Activated T-helper 2 cell treated with anti-CD3 and anti-CD28 coated beads, Interferon-gamma antibody, Interleukin-2, Interleukin-4, amounts not matched to agents 10 μg/mL and 5 μg/mL and 100 μg/mL, durations not matched to agents 14 hours and 24 hours and 36 hours (primary cell): ENCODE data around the gene PRC1. TPM values are rescaled to one million over a fixed set of nuclear protein-coding genes. Genes with fewer than 3 reads are reported as not detected.
A peak's percentile ranks its signal among the peaks of the same experiment; 100 is the strongest.
"Not testable (repeated sequence)": the region's sequence is repeated elsewhere in the genome, so short reads cannot be mapped to it uniquely, and the experiment has no call there.

ENCODE experiments used
- DNase-seq: peaks from one replicate; pipeline ENCODE4 v3.0.0; 2021; ENCODE audit warnings: low spot score
- H3K27ac Mint-ChIP-seq: one replicate; pipeline ENCODE4 v1.8.0; 2021; ENCODE audit warnings: mixed read lengths
- H3K27me3 Mint-ChIP-seq: one replicate; pipeline ENCODE4 v1.8.0; 2021; ENCODE audit warnings: low read depth, mixed read lengths
- H3K36me3 Mint-ChIP-seq: one replicate; pipeline ENCODE4 v1.8.0; 2021; ENCODE audit warnings: low read depth, mixed read lengths
- H3K4me1 Mint-ChIP-seq: one replicate; pipeline ENCODE4 v1.8.0; 2021; ENCODE audit warnings: low read depth, mixed read lengths
- H3K4me3 Mint-ChIP-seq: one replicate; pipeline ENCODE4 v1.8.0; 2021; ENCODE audit warnings: low read depth, mild to moderate bottlenecking, moderate library complexity, mixed read lengths
- H3K9me3 Mint-ChIP-seq: one replicate; pipeline ENCODE4 v1.8.0; 2021; ENCODE audit warnings: mixed read lengths
- intact Hi-C: fragments of 100-400 bp; cut with micrococcal nuclease; formaldehyde crosslinking; loops from one replicate; pipeline ENCODE4 v1.15.1; 2023
- total RNA-seq: library from RNA; stranded (reverse); gene quantifications from 2 replicates; pipeline ENCODE4 v1.2.3, GENCODE V29; 2022

The PRC1 gene
- total RNA-seq, 1 donor from 2014 or later, result 95.2 TPM

DNA sequence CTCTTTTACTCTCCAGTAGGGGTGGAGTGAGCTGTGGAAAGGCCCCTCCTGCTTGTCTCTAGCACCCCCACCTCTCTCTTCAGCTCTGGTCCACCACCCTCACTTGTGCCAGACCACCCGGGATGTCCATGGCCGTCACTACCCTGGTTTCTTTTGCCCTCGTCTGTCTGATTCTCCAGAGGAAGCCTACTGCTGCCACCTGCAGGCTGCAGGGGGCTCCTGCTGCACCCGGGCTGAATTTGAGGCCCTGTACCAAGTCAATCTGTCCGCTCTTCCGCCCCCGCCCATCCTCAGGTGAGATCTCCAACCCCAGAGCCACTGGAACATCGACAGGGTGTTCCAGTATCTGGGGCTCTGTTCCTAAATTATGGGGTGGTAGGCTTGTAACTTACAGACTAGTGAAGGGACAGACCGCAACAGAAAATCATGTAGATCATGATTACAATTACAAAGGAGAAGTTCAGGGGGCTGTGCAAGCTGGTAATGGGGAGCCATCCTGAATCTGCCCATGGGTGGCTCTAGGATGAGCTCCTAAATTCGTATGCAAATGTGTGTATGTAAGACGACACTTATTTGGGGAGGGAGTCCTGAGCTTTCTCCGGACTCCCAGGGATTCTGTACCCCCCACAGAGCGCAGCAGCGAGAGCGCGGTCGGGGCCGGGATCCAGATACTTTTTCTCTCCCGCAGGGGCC lies 59.9 kb downstream of the PRC1 start:
- intact Hi-C loops, result loop anchor here (1.0 to 10.0 kb wide), 5 partner anchors 31 to 700 kb away; partner anchors contain the start of genes CIB1, GDPGP1, MAN2A2 and PRC1
- peaks cover 45% of the 10 kb centered on the region for H3K4me1 Mint-ChIP-seq
- no peaks in the 10 kb centered on the region for H3K9me3 Mint-ChIP-seq
- peak; percentile 83 for DNase-seq
- H3K36me3 Mint-ChIP-seq, result peaks cover 20% of the 10 kb centered on the region
- H3K27me3 Mint-ChIP-seq, result no peaks in the 10 kb centered on the region
- H3K27ac Mint-ChIP-seq, result peak overlapping the region; percentile 93
- peak overlapping the region; percentile 89 for H3K4me3 Mint-ChIP-seq

DNA sequence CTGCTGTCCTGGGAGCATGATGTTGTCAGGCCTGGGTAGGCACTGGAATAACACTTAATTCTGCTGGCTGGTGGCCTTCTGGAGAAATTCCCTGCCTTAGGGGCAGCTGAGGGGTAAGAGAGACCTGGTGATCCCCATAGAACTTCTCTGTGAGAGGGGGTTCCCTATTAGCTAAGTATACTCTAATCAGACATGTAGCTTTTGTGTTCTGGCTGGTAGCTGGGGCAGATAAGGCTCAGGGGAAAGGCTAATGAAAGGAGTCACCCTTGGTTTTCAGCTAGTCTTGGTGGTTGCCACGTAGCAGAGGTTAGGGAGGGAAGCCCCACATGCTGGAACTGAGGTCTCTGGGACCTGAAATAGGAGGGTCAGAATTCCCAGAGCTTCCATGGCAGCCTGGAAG lies 61.0 kb downstream of the PRC1 start:
- intact Hi-C loops, result loop anchor here (5.0 to 10.0 kb wide), 3 partner anchors 246 to 698 kb away; partner anchors contain the start of genes CIB1 and GDPGP1
- peaks cover 17% of the 10 kb centered on the region for H3K36me3 Mint-ChIP-seq
- H3K4me1 Mint-ChIP-seq, result peaks cover 48% of the 10 kb centered on the region
- no peaks in the 10 kb centered on the region for H3K9me3 Mint-ChIP-seq
- H3K4me3 Mint-ChIP-seq, result no peak overlapping the region
- peak overlapping the region; percentile 49 for H3K27ac Mint-ChIP-seq
- no peaks in the 10 kb centered on the region for H3K27me3 Mint-ChIP-seq
- DNase-seq, result no peak

DNA sequence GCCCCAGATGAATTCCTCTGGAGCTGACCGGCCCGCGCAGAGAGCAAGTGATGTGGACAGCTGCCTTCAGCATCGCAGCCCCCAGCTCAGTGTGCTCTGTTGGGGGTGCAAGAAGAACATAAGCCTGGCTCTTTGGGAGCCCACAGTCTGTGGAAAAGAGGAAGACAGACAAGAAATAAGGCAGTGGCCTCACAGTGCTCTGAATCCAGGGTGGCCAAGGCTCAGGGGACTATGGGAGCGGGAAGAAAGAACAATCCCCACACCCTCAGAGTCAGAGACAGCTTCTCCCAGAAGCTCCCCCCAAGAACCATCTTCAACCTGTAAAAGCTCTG lies 61.7 kb downstream of the PRC1 start:
- intact Hi-C loops, result loop anchor here (1.0 to 10.0 kb wide), 4 partner anchors 245 to 698 kb away; partner anchors contain the start of genes CIB1 and GDPGP1
- Mint-ChIP-seq H3K36me3 (peaks cover 16% of the 10 kb centered on the region), H3K4me1 (peaks cover 50% of the 10 kb centered on the region), H3K27ac (peak overlapping the region; percentile 98), H3K4me3 (peak overlapping the region; percentile 92), H3K9me3 (no peaks in the 10 kb centered on the region), H3K27me3 (no peaks in the 10 kb centered on the region)
- no peak for DNase-seq

DNA sequence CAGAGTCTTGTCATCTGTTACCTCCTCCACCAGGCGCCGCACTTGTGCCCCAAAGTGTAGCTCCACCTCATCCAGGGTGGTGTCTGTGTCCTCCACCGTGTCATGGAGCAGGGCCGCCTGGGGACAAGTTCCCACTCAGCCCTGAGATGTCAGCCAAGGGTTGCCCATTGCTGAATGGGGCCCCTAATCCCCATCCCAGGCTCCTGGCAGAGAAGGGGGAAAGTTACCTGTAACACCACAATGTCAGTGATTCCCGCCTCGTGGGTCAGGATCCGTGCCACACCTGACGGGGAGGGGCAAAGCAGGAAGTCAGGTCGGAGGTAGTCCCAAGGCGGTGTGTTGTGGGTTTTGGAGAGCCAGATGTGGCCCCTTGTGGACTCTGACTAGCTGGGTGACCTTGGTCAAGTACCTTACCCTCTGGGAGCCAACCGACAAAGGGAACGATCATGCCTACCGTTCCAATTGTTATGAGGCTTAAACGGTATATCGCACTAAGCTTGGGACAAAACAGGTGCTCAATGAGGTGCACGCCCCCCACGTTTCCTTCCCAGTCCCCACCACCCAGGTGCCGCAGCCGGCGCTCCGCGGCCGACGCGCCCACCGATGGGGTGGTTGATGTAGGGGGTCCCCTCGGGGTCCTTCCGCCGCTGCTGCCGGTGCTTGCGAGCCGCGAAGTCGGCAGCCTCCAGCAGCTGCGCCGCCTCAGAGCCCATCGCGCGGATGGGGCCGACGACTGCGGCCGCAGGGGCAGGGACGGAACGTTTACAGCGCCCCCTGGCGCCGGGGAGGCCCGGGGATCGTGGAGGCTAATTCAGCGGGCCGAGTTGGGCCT lies 62.3 kb downstream of the PRC1 start, which contains the start of gene HDDC3:
Gene HDDC3 (minus strand): TSS at position 722 of the 832 bp plus-strand sequence. CDS start 9 bp downstream, at position 713.
- peak; percentile 85 for DNase-seq
- no peaks in the 10 kb centered on the region for H3K27me3 Mint-ChIP-seq
- intact Hi-C loops, result loop anchor here (1.0 to 10.0 kb wide), 5 partner anchors 30 to 697 kb away; partner anchors contain the start of genes CIB1 and GDPGP1
- peak within 1 kb of the TSS; percentile 98 for H3K27ac Mint-ChIP-seq
- H3K9me3 Mint-ChIP-seq, result no peaks in the 10 kb centered on the region
- H3K36me3 Mint-ChIP-seq, result peaks cover 15% of the 10 kb centered on the region
- peak within 1 kb of the TSS; percentile 92 for H3K4me3 Mint-ChIP-seq
- peaks cover 50% of the 10 kb centered on the region for H3K4me1 Mint-ChIP-seq

GRCh38 chr15:90931575-90931827 lies 62.8 kb downstream of the PRC1 start:
- intact Hi-C loops, result loop anchor here (1.0 to 10.0 kb wide), 4 partner anchors 29 to 697 kb away; partner anchors contain the start of genes CIB1 and GDPGP1

GRCh38 chr15:90930861-90931574 lies 63.3 kb downstream of the PRC1 start:
- H3K9me3 Mint-ChIP-seq, result no peaks in the 10 kb centered on the region

More at GRCh38 chr15:90931575-90931827, 62.8 kb downstream of the PRC1 start:
- peak overlapping the region; percentile 92 for H3K4me3 Mint-ChIP-seq
- H3K27ac Mint-ChIP-seq, result peak overlapping the region; percentile 98
- no peaks in the 10 kb centered on the region for H3K9me3 Mint-ChIP-seq
- peaks cover 46% of the 10 kb centered on the region for H3K4me1 Mint-ChIP-seq
- no peaks in the 10 kb centered on the region for H3K27me3 Mint-ChIP-seq
- DNase-seq, result no peak
- peaks cover 9% of the 10 kb centered on the region for H3K36me3 Mint-ChIP-seq

DNA sequence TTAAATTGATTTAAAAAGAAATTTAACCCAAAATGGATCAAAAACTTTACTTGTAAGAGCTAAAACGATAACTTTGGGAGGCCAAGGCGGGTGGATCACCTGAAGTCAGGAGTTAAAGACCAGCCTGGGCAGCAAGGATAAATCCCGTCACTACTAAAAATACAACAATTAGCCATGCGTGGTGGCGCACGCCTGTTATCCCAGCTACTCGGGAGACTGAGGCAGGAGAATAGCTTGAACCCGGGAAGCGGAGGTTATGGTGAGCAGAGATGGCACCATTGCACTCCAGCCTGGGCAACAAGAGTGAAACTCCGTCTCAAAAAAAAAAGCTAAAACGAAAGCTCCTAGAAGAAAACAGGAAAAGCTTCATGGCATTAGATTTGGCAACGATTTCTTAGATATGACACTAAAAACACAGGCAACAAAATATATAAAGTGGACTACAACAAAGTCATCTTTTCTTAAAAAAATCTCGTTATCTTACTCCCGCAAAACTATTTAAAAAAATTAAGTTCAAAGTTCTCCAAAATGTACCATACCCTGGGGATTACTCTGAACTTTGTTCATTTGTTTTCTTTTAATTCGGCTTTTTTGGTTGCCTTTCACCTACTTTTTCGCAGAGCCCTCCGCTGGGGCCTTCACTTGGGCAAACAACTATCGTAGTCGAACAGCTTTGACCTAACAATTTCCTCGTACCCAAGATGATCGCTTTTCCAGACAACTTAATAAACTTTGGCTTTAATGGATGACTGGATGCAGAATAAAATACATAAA lies 64.9 kb downstream of the PRC1 start:
- DNase-seq, result no peak
- intact Hi-C loops, result loop anchor here (5.0 to 10.0 kb wide), 3 partner anchors 242 to 695 kb away; partner anchors contain the start of genes CIB1 and GDPGP1
- Mint-ChIP-seq H3K27me3 (no peaks in the 10 kb centered on the region), H3K36me3 (peaks cover 7% of the 10 kb centered on the region), H3K4me3 (peak overlapping the region; percentile 92), H3K27ac (peak overlapping the region; percentile 98), H3K9me3 (no peaks in the 10 kb centered on the region), H3K4me1 (peaks cover 41% of the 10 kb centered on the region)

More at GRCh38 chr15:90930861-90931574, 63.3 kb downstream of the PRC1 start:
- Mint-ChIP-seq H3K4me1 (peaks cover 41% of the 10 kb centered on the region), H3K27me3 (no peaks in the 10 kb centered on the region), H3K27ac (peak overlapping the region; percentile 98), H3K36me3 (peaks cover 4% of the 10 kb centered on the region), H3K4me3 (peak overlapping the region; percentile 92)
- intact Hi-C loops, result loop anchor here (1.0 to 10.0 kb wide), 4 partner anchors 29 to 696 kb away; partner anchors contain the start of genes CIB1 and GDPGP1
- DNase-seq, result no peak

- DNase-seq, H3K27me3 Mint-ChIP-seq, intact Hi-C loops, H3K9me3 Mint-ChIP-seq: not testable (repeated sequence)
- H3K4me3 Mint-ChIP-seq, result peak overlapping the region; percentile 59
- H3K36me3 Mint-ChIP-seq, result peaks cover 16% of the 10 kb centered on the region
- peak overlapping the region; percentile 33 for H3K27ac Mint-ChIP-seq
- peaks cover 39% of the 10 kb centered on the region for H3K4me1 Mint-ChIP-seq
Measured at GRCh38 chr15:90928106-90928505, 66.2 kb downstream of the PRC1 start.

- H3K27me3 Mint-ChIP-seq, H3K4me3 Mint-ChIP-seq, DNase-seq, H3K9me3 Mint-ChIP-seq, H3K27ac Mint-ChIP-seq, intact Hi-C loops: not testable (repeated sequence)
- Mint-ChIP-seq H3K36me3 (peaks cover 26% of the 10 kb centered on the region), H3K4me1 (peaks cover 39% of the 10 kb centered on the region)
Measured at GRCh38 chr15:90926766-90927165, 67.6 kb downstream of the PRC1 start.

GRCh38 chr15:90924375-90924774 lies 70.0 kb downstream of the PRC1 start:
- intact Hi-C loops, result no loop called here
- no peak overlapping the region for H3K4me3 Mint-ChIP-seq

DNA sequence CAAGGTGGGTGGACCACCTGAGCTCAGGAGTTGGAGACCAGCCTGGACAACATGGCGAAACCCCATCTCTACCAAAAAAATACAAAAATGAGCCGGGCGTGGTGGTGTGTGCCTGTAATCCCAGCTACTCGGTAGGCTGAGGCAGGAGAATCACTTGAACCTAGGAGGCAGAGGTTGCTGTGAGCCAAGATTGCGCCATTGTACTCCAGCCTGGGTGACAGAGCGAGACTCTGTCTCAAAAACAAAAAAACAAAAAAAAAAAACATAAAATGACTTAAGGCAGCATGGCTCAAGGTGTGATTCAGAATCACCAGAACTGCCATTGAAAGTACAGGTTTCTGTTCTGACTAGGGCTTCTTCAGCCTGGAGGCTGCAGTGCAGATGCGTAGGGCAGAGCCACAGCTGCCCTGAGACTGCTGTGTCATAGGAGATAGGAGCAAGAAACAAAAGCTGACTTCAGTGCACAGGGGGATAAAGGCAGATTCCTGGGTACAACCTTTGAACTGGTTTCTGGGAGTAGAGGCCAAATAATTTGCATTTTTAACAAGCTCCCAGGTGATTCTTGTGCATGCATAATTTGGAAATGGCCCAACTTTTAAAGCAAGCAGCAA lies 71.5 kb downstream of the PRC1 start:
- peak overlapping the region; percentile 49 for H3K27ac Mint-ChIP-seq
- H3K36me3 Mint-ChIP-seq, result peaks cover 56% of the 10 kb centered on the region
- H3K27me3 Mint-ChIP-seq, DNase-seq, intact Hi-C loops, H3K9me3 Mint-ChIP-seq, H3K4me3 Mint-ChIP-seq: not testable (repeated sequence)
- H3K4me1 Mint-ChIP-seq, result peaks cover 21% of the 10 kb centered on the region

More at GRCh38 chr15:90924375-90924774, 70.0 kb downstream of the PRC1 start:
- no peak for DNase-seq
- Mint-ChIP-seq H3K27ac (peak overlapping the region; percentile 43), H3K36me3 (peaks cover 47% of the 10 kb centered on the region), H3K9me3 (no peaks in the 10 kb centered on the region), H3K27me3 (no peaks in the 10 kb centered on the region), H3K4me1 (peaks cover 25% of the 10 kb centered on the region)
